Activated T-cell treated with anti-CD3 and anti-CD28 coated beads for 1 hour (primary cell): ENCODE results near the gene NFATC1.

Source experiments
- DNase-seq: peaks from one replicate; pipeline ENCODE4 v3.0.0-alpha.2; 2020; ENCODE audit warnings: low read depth

Gene NFATC1

DNA sequence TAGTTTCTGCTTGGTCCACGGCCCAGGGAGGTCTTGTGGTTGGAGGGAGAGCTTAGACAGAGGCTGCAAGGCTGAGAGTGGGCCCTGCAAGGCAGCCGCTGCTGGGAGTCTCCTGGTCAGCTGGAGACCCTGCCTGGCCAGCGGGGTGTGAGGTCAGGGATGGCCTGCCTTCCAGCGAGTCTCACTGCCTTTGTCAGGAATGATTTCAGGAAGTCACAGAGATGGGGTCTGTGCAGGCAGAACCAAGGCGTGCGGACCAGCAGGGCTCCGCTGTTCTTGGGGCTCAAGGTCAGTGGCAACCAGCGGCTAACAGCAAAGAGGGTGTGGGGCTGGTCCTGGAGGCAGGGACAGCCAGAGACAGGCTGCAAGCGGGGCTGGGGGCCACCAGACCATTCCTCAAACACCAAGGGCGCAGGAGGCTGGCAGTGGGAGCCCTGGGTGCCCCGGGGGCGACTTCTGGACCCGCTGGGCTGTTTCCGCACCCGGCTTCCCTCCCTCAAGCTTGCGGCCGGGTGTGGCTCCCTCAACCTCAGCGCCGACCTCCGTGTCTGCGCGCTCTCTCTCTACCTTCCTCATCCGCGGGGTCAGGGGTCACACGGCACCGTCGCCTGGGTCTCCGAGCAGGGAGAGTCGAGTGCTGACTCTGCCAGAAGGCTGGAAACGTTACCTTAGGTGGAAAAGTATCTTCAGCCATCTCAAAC lies 159.4 kb downstream of the NFATC1 start:
- DNase-seq = no peak

GRCh38 chr18:79555885-79556284 lies 160.2 kb downstream of the NFATC1 start:
- no peak for DNase-seq

DNA sequence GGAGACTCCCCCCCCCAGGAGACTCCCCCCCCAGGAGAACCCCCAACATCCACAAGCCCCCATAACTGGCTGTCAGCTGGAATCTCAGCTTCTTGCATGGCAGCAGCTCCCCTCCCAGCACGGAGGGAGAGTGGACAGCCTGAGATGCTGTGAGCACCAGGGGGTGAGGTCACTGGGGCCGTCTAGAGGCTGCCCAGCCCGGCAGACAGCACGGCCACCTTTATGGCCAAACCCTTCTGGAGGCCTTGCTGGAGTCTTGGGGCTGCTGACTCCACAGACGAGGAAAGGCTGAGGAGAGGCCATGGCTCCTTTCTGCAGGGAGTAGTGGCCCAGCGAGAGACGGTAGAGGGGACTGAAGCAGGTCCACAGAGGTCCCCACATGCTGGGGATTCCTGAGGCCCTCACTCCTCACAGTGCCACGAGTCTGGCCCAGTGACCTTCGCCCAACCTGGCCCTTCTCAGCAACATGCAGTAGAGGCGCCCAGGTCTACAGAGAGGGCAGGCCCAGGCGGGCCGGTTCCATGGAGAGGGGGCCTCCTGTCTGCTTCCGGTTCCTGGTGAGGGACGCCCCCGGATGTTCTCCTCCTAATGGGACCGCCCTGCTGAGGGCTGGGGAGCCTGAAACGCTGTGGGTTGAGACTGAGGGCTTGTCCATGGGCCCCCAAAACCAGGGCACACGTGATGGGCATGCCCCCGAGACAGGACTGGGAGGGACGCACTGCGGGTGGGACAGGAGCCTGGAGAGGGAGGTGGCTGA lies 161.3 kb downstream of the NFATC1 start:
- no peak for DNase-seq

DNA sequence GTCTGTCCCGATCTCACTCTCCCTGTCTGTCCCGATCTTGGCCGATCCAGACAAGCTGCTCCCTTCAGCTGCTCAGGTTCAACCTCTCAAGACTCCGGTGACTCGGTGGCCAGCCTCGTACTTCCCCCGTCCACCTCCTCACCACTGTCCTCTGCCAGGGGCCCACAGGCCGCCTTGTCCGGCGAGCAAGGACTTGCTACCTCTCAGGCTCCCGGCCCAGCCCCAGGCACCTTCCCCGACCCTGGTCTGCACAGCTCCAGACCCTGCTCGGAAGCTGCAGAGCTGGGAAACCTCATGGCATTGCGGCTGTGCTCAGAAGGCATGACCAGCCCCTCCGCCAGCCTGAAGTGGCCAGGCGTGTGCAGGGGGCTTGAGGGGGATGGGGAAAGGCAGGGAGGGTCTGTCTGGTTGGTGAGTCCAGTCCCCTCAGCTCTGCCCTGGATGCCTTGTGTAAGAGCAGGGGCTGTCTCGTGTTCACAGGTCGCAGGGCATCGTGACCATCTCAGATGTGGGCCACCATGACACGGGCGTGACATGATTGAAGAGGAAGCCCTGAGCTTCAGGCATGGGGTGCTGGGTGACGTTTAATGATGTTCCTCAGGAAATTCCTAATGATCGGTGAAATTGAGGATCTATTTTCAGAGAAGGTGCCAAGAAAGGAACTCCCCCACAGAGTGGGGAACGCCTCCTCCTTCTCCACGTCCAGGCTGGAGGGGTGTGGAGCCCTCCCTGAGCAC lies 162.6 kb downstream of the NFATC1 start:
- no peak for DNase-seq

- no peak for DNase-seq
These were observed 163.2 kb downstream of the NFATC1 start for GRCh38 chr18:79558933-79559416.

GRCh38 chr18:79559436-79559835 lies 163.7 kb downstream of the NFATC1 start:
- no peak for DNase-seq

- no peak for DNase-seq
These were observed 164.5 kb downstream of the NFATC1 start for GRCh38 chr18:79560042-79560860.

GRCh38 chr18:79560861-79561210 lies 165.1 kb downstream of the NFATC1 start:
- DNase-seq = no peak

- DNase-seq = no peak
These were observed 168.2 kb downstream of the NFATC1 start for GRCh38 chr18:79563949-79564348.

DNA sequence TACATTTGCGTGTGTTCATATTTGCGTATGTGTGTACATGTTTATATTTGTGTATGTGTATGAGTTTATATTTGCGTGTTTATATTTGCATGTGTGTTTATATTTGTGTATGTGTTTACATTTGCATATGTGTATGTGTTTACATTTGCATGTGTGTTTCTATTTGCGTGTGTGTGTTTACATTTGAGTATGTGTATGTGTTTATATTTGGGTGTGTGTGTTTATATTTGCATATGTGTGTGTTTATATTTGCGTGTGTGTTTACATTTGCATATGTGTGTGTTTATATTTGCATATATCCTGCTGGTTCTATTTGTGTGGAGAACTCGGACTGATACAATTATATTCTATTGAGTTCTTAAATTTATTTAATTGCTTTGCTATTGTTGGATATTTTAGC lies 168.7 kb downstream of the NFATC1 start:
- DNase-seq = no peak

GRCh38 chr18:79566771-79567431 lies 171.2 kb downstream of the NFATC1 start:
- DNase-seq = no peak

GRCh38 chr18:79567481-79568147 lies 171.9 kb downstream of the NFATC1 start:
- DNase-seq = no peak

DNA sequence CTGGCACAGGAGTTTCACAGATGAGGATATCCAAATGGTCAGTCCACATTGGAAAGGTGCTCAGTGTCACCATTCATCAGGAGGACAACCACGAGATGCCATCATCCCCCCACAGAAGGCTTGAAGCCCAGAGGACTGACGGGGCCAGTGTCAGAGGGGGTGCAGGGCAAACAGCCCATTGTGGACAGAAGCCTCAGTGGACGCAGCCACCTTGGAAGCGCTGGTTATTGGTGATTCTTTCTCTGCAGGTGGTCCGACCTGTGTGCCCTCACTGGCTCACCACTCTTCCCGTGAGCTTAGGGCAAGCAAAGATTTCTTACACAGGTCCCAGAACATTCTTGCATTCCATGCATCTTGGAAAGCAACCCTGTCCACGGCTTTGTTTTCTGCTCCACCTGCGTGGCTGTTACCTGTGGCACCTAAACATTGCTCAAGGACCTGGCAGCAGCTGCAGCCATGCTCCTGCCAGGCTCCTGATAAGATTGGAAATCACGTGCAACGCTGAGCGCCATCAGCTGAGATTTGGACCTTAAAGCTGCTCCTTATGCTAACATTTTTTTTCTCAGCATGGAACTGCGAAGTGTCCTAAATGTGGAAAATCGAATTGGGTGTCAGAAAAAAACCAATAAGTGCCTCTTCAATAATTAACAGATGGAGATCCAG lies 172.9 kb downstream of the NFATC1 start:
- DNase-seq = no peak

DNA sequence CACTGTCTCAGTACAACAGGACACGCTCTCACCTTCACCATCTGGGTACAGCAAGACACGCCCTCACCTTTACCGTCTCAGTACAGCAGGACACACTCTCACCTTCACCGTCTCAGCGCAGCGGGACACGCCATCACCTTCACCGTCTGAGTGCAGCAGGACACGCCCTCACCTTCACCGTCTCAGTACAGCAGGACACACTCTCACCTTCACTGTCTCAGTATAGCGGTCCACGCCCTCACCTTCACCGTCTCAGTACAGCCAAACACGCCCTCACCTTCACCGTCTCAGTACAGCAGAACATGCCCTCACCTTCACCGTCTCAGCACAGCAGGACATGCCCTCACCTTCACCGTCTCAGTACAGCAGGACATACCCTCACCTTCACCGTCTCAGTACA lies 174.0 kb downstream of the NFATC1 start:
- no peak for DNase-seq

DNA sequence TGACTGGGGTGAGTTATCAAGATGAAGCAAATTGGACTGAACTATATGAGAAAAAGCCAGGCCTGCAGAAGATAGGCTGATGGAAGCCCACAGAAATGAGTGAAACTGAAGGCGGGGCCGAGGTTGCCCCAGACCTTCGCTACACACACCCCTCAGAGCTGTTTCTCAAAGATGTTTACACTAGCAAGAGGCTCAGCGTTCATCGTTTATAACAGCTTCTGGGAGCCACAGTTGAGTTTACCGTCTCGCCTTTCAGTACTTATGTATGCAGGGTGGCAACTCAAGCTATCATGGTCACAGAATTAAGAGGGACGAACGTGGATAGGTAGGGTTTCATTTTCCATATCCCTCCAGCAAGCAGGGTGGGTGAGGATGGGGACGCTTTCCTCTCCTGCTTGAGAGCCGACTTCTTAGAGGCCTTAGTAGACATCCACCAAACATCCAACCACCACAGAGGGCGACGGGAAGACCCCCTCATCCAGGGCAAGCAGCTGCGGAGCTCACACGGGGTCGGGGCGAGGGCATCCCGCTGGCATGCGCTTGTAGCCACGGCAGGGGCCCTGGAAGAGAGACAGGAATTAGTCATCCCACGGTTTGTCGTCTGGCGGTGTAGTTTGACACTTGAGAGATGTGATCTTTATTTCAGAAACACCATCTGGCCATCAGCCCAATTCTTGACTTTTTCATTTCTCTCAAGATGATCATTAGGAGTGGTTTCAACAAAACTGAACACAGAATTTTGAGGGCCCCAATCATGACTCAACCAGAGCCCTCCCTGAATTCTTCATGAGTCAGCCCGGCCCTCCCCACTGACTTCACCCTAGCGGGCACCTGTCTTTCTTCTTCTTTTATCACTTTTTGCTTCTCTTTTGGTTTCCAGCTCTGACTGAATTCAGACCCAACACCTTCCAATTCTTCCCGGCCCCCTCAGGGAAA lies 174.8 kb downstream of the NFATC1 start:
- DNase-seq = no peak

DNA sequence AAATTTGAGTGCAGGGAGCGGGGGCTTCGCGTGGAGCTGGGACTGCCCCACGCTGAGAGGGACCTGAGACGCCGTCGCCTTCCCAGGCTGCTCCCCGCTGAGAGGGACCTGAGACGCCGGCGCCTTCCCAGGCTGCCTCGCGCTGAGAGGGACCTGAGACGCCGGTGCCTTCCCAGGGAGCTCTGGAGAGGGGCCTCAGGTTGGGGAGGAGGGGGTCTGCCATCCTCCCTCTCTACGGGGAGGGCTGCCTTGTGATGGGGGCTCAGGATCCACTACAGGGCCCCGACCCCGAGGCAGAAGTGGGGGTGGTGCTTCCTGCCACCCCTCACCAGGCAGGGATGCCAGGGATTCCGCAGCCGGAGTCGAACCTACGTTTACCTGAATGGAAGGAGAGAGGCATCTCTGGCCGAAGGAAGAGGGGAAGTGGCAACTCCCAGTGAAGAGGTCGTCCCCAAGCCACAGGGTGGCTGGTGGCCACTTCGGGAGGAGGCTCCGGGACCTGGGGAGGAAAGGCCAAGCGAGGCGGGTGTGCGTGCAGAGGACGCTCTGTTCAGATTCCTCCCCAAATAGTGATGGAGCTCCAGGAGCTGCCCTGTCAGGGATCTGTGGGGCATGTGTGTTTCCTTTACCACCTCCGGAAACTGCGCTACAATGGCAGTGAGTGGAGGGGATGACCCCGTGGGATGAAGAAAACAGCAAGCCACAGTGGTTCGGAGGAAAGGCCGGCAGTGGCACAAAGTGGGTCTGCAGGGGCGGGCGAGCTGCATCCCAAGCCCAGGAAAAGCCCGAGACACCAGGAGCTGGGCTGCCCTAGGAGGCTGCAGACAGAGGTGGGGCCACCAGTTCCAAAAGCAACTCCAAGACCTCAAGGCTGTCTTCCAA lies 175.7 kb downstream of the NFATC1 start:
- no peak for DNase-seq

GRCh38 chr18:79572093-79572780 lies 176.5 kb downstream of the NFATC1 start:
- no peak for DNase-seq
